GDM1 (cell line): ENCODE results near the gene ZNF76.
"Not testable (repeated sequence)": the region's sequence is repeated elsewhere in the genome, so short reads cannot be mapped to it uniquely, and the experiment has no call there.

Experiments used
- DNase-seq: peaks from one replicate; lab custom pipeline; 2025; lab: John Stamatoyannopoulos, UW

The ZNF76 gene

DNA sequence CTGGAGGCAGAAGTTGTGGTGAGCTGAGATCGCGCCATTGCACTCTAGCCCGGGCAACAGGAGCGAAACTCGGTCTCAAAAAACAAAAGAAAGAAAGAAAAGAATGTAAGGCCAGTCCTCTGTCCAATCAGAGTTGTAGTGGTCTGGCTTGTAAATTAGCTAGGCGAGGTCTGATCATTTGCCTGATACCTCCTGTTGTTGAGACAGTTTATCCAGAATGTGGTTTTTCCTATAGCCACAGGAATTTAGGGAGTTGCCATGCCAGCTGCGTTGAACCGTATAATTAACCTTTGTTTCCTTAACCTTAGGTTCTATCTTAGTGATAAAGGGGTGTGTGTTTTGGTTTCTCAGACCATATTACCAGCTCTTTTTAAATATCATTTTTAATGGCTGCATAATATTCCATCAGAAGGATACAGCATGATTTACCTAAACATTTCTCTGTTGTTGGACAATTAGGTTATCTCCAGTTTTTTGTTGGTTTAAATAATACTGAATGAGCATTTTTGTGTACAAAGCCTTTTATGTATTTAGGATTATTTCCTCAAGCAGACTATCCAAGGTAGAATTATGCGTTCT lies 71.1 kb downstream of the ZNF76 start:
- DNase-seq: no peak

DNA sequence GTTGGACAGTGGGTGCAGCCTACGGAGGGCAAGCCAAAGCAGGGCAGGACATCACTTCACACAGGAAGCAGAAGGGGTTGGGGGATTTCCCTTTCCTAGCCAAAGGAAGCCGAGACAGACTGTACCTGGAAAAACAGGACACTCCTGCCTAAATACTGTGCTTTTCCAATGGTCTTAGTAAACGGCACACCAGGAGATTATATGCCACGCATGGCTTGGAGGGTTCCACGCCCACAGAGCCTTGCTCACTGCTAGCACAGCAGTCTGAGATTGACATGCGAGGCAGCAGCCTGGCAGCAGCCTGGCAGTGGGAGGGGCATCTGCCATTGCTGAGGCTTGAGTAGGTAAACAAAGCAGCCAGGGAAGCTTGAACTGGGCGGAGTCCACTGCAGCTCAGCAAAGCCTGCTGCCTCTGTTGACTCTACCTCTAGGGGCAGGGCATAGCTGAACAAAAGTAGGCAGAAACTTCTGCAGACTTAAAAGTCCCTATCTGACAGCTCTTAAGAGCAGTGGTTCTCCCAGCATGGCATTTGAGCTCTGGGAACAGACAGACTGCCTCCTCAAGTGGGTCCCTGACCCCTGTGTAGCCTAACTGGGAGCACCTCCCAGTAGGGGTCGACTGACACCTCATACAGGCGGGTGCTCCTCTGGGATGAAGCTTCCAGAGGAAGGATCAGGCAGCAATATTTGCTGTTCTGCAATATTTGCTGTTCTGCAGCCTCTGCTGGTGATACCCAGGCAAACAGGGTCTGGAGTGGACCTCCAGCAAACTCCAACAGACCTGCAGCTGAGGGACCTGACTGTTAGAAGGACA lies 72.7 kb downstream of the ZNF76 start:
- not testable (repeated sequence) for DNase-seq

DNA sequence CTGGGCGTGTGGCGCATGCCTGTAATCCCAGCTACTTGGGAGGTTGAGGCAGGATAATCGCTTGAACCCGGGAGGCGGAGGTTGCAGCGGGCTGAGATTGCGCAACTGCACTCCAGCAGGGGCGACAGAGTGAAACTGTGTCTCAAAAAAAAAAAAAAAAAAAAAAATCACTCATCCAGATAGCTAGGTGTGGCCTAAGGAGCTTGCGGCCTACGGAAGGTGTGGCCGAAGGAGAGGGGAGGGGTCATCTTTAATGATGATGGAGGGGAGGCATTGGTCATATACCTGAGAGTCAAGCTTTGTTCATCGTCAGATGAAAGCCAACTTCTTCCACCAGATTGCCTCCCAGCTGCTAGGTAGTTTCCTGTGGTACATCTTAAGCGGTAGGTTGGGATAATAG lies 82.0 kb downstream of the ZNF76 start:
- DNase-seq: no peak

DNA sequence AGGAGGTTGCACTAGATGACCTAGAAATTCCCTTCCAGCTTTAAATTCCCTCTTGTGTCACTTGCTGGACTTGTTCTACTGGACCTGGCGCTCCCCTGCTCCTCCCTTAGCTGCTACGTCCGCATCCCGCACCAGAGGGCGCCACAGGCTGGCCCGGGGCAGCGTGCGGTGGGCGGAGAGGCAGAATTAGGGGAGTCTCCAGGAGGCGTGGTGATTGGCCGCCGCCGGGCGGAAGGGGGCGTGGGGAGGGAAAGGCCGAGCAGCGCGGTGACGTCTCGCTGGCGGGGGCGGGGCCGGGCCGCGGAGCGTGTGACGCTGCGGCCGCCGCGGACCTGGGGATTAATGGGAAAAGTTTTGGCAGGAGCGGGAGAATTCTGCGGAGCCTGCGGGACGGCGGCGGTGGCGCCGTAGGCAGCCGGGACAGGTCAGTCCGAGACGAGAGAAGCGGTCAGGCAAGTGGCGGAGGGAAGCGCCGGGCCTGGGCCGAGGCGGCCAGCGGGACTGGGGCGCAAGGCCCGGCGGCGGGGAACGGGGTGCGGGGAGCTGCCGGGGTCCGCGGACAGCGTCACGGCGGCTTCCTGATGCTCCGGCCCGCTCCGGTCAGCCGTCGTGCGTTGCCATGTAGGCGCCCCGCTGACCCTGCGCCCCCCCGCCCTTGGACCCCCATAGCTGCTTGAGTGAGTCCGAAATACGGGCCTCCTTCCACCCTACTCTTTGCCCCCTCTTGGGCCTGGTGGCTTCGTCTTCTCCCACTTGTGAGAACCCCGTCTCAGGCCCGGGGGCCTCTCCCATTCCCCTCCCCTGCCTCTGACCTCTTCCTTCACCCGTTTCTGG lies 82.9 kb downstream of the ZNF76 start, which contains the start of gene PPARD:
Gene PPARD (plus strand): TSS at position 301 of the 834 bp plus-strand sequence. CDS start 68,530 bp downstream, outside the sequence.
- peak; percentile 92 for DNase-seq

DNA sequence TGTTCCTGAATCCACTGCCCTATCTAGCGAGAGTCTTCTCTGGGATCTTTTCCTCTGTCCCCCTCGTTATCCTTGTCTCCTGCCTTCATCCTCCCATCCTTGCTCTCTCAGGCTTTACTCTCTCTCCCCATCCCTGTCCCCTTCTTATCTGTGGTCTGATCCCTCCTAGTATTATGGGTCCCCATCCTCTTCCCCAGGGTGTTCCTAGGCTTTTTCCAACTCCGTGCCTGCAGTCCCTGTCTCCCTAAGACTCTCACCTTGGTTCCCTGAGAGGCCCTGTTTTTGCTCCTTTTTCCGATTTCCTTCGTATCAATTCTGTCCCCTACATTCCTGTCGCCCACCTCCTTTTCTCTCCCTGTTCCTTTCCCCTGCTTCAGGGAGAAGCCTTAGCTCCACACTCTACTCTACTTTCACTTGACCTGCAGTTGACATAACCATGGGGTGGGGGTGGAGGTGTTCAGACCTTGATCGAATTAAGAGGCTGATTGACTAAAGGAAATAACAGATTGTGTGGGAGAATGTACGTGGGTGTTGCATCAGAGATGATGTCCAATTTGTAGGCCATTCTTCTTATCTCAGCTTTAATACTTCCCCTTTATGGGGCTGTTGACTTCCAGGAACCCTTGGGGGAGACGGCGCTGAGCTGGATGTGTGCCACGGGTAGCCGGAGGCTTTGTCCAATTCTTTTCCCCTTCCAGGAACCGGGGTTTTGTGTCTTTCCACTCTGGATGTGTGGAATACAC lies 83.7 kb downstream of the ZNF76 start:
- DNase-seq: no peak

DNA sequence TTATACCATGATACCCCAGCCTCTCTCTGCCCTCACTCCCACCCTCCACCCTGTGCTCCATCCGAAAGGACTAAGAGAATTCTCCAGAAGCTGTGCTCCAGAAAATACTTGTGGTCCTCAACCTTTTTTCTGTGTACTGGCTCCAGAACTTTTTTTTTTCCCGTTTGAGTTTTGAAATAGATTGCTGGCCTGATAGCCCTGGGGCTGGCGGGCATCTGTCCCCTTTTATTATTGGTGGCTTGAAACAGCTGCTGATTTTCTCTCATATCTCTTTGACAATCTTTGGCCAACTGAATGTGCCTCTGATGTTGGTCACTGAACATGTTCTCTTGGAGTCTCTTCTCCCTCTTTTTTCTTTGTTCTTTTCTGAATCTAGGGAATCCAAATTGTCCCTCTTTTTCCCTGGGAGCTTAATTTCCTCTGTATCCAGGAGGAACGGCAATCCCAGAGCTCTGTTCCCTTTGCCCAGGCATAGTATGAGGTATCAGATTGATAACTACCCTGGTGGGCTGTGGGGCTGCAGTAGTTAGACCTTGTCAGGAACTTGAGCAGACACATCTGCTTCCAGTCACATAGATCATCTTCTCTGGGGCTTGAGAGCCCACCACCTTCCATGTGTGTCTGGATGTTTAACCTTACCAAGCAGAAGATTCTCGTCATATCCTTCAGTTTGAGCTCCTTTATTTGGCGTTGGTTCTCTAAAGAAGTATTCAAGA lies 84.5 kb downstream of the ZNF76 start:
- no peak for DNase-seq
